Prostate gland (tissue), 2 donors: ENCODE results near the gene PDSS2. TPM values are rescaled to one million over a fixed set of nuclear protein-coding genes. Genes with fewer than 3 reads are reported as not detected.

ENCODE experiments used
- DNase-seq: peaks from one replicate; pipeline ENCODE4 v3.0.0-alpha.2; 2019; ENCODE audit warnings: low spot score
- H3K27ac ChIP-seq, 2 donors: fragments of 200-600 bp; sonication (generic); 2 replicates each; pipeline ENCODE4 v1.5.1; 2017 to 2019
- H3K27me3 ChIP-seq: fragments of 200-600 bp; sonication (generic); replicated peaks from 2 replicates; pipeline ENCODE4 v1.5.1; 2019; ENCODE audit not compliant: insufficient read depth
- H3K36me3 ChIP-seq, 2 donors: fragments of 200-600 bp; sonication (generic); 1 replicate in 1 of 2; 2 replicates in 1 of 2; pipeline versions ENCODE4 v1.5.1 to v1.8.1; 2017 to 2019
- H3K4me1 ChIP-seq: fragments of 200-600 bp; sonication (generic); replicated peaks from 2 replicates; pipeline ENCODE4 v1.5.1; 2019
- H3K4me3 ChIP-seq, 2 donors: fragments of 200-600 bp; sonication (generic); 2 replicates each; pipeline ENCODE4 v1.5.1; 2017 to 2019
- H3K9me3 ChIP-seq: fragments of 200-600 bp; sonication (generic); 2 replicates; pipeline ENCODE4 v1.5.1; 2017
- CTCF ChIP-seq, 4 experiments: fragments of 200-600 bp in 2 of 4; fragments of 450-650 bp in 2 of 4; sonication (generic) in 2 of 4; IDR thresholded peaks; 1 replicate in 3 of 4; 2 replicates in 1 of 4; pipeline ENCODE4 v1.5.1; 2016 to 2019; ENCODE audit warnings: antibody characterized with exemption in 4 of 4, mild to moderate bottlenecking in 2 of 4, moderate library complexity in 2 of 4
- POLR2A ChIP-seq: fragments of 450-650 bp; IDR thresholded peaks from one replicate; pipeline ENCODE4 v1.6.1; 2016; ENCODE audit warnings: antibody characterized with exemption, mild to moderate bottlenecking
- POLR2AphosphoS5 ChIP-seq: sonication (generic); formaldehyde crosslinking; IDR thresholded peaks from one replicate; pipeline ENCODE4 v1.6.1; 2017; ENCODE audit warnings: antibody characterized with exemption
- WGBS: methylation state at CpG from one replicate; pipeline ENCODE4 v1.1.5; 2018; 5-methylcytosine and 5-hydroxymethylcytosine counted together
- intact Hi-C: fragments of 100-400 bp; cut with DNase I; formaldehyde crosslinking; loops from one replicate; pipeline ENCODE4 v1.14.2; 2022
- total RNA-seq, 2 donors: library from RNA; depleted of rRNA; stranded (reverse); fragments of >200 nt; gene quantifications; one replicate each; pipeline ENCODE4 v1.1.0, GENCODE V29; 2016

The PDSS2 gene
- total RNA-seq, 2 donors from 2014 or later = 12.7 to 35.3 TPM

- Histone ChIP-seq H3K4me1 (no peaks in the 10 kb centered on the region), H3K4me3 (peak within 1 kb of the TSS; percentile 58 to 72), H3K27ac (peak within 1 kb of the TSS; percentile 73 to 74), H3K36me3 (no peaks in the 10 kb centered on the region), H3K27me3 (no peaks in the 10 kb centered on the region), H3K9me3 (no peaks in the 10 kb centered on the region)
- WGBS = 0% methylated on average over 44 of the region's 109 CpGs
- DNase-seq = peak; percentile 9
- intact Hi-C loops = loop anchor here (1.0 kb wide), 1 partner anchor 87 kb away; the partner anchor contains the start of gene MTRES1
- TF ChIP-seq POLR2AphosphoS5 (no peak), POLR2A (no peak), CTCF (IDR thresholded peaks at IDR 0.05) (no peak)
Measured at GRCh38 chr6:107114926-107115694, 344.3 kb downstream of the PDSS2 start, which contains the start of gene BEND3. TSS of gene BEND3 (minus strand) at chr6:107115515. CDS start at chr6:107099285, 16,230 bp downstream.

DNA sequence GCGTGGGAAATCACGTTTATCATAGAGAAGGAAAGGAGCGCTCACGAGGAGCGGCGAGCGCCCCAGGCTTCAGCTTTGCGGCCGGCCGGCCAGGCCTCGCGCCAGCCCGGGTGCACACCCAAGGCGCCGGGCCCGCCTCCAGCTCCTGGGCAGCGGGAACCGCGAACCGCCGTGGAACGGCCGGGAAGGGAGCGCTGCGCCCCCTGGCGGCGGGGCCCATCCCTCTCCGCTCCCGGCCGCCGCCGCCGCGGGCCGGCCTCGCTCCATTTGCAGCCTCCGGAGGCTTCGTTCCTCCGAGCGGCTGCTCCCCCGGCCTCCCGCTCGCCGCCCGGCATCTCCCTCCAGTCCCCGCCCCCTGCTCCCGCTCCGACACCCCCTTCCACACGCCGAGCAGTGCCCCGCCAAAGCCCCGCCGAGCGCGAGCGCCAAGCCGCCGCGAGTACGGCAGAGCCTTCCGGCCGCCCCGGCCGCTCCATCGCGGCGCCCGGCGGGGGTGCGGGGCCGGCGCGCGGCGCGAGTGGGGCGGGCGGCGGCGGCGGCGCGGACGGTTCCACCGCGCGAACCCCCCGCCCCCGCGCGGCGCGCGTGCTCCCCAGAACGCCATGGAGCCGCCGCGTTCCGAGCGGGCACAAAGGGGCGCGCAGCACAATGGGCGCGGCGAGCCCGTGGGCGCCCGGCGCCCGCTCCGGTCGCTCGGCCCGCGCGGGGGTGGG is 345.0 kb downstream of the PDSS2 start:
- Histone ChIP-seq H3K9me3 (no peaks in the 10 kb centered on the region), H3K36me3 (no peaks in the 10 kb centered on the region), H3K27me3 (no peaks in the 10 kb centered on the region), H3K27ac (peak overlapping the region; percentile 66 to 73), H3K4me1 (no peaks in the 10 kb centered on the region), H3K4me3 (peak overlapping the region; percentile 58 to 72)
- intact Hi-C loops = loop anchor here (1.0 kb wide), 1 partner anchor 86 kb away; the partner anchor contains the start of gene MTRES1
- whole genome bisulfite sequencing = 0% methylated on average over 32 of the region's 116 CpGs
- DNase-seq = peak; percentile 81
- TF ChIP-seq CTCF (IDR thresholded peaks at IDR 0.05) (peak; percentile 89 to 97 (median 95)), POLR2A (no peak)

GRCh38 chr6:107110200-107110599 is 349.2 kb downstream of the PDSS2 start:
- TF ChIP-seq POLR2AphosphoS5 = no peak
- no peaks in the 10 kb centered on the region for H3K4me1 ChIP-seq
- H3K9me3 ChIP-seq = no peaks in the 10 kb centered on the region
- DNase-seq = no peak
- no peaks in the 10 kb centered on the region for H3K36me3 ChIP-seq
- H3K4me3 ChIP-seq = no peak overlapping the region
- 92% methylated on average over 1 of the region's 1 CpG for WGBS
- no peak overlapping the region for H3K27ac ChIP-seq
- intact Hi-C loops = no loop called here
- H3K27me3 ChIP-seq = no peaks in the 10 kb centered on the region

- H3K27ac ChIP-seq = no peak overlapping the region
- no peaks in the 10 kb centered on the region for H3K4me1 ChIP-seq
- no peak for DNase-seq
- no peak overlapping the region for H3K4me3 ChIP-seq
- H3K27me3 ChIP-seq = no peaks in the 10 kb centered on the region
- TF ChIP-seq POLR2A (no peak), POLR2AphosphoS5 (no peak), CTCF (IDR thresholded peaks at IDR 0.05) (no peak)
- H3K9me3 ChIP-seq = no peaks in the 10 kb centered on the region
- intact Hi-C loops = no loop called here
- H3K36me3 ChIP-seq = no peaks in the 10 kb centered on the region
- WGBS = 95% methylated on average over 17 of the region's 17 CpGs
Measured at GRCh38 chr6:107108201-107108890, 351.0 kb downstream of the PDSS2 start.

- no peaks in the 10 kb centered on the region for H3K4me1 ChIP-seq
- no peaks in the 10 kb centered on the region for H3K36me3 ChIP-seq
- 87% methylated on average over 4 of the region's 4 CpGs for WGBS
- TF ChIP-seq POLR2AphosphoS5 (no peak), POLR2A (no peak), CTCF (IDR thresholded peaks at IDR 0.05) (no peak)
- H3K27me3 ChIP-seq = no peaks in the 10 kb centered on the region
- intact Hi-C loops = no loop called here
- no peak overlapping the region for H3K27ac ChIP-seq
- no peaks in the 10 kb centered on the region for H3K9me3 ChIP-seq
- no peak for DNase-seq
- no peak overlapping the region for H3K4me3 ChIP-seq
Measured at GRCh38 chr6:107107791-107108190, 351.6 kb downstream of the PDSS2 start.
